K562 (cell line): ENCODE data around the gene MCCC2. TPM values are rescaled to one million over a fixed set of nuclear protein-coding genes. Genes with fewer than 3 reads are reported as not detected.

Experiments
- ATAC-seq: fragments of 200-7000 bp; cut with Tn5 transposase; 3 replicates; pipeline ENCODE4 v1.9.1; 2020; ENCODE audit warnings: moderate library complexity
- BruUV-seq: library from RNA; stranded (reverse); fragments of 400-500 nt; replicated peaks from 2 replicates; lab custom pipeline; 2021; lab: Mats Ljungman, UMichigan
- CTCF ChIA-PET: fragments of 300-600 bp; formaldehyde crosslinking; extraction: SDS; loops from one replicate; lab custom pipeline; 2021; ENCODE audit warnings: low intra/inter-chr PET ratio; lab: Yijun Ruan, JAX
- POLR2A ChIA-PET: fragments of 300-600, 350-650 bp; sonication (Branson Sonifier 250); formaldehyde crosslinking; extraction: SDS; loops from one replicate; lab custom pipeline; 2021; ENCODE audit warnings: antibody characterized with exemption, inconsistent platforms; lab: Yijun Ruan, JAX
- DNase-seq, 4 experiments: peaks; one replicate each; pipeline versions ENCODE4 v3.0.0 to v3.0.0-alpha.2; 2011 to 2018; ENCODE audit warnings: low spot score in 3 of 4, mixed read lengths in 3 of 4; ENCODE audit errors: extremely low read depth in 1 of 4
- FAIRE-seq: peaks from 2 replicates; lab custom pipeline; 2011; peaks lifted over from hg19 to GRCh38; lab: Jason Lieb, UNC
- H2AFZ ChIP-seq: 2 replicates; pipeline ENCODE4 v1.6.0; 2011; ENCODE audit warnings: low read depth, low read length, control low read depth, inconsistent platforms
- H3K27ac ChIP-seq: fragments of 200-600 bp; 3 replicates; pipeline ENCODE4 v1.8.0; 2011; ENCODE audit warnings: low read depth, mild to moderate bottlenecking, control low read depth, inconsistent platforms, low read length, moderate library complexity, mixed read lengths; ENCODE audit errors: extremely low read depth
- H3K27me3 ChIP-seq, 2 experiments: fragments of 300-600 bp in 1 of 2; 2 replicates in 1 of 2; 3 replicates in 1 of 2; pipeline versions ENCODE4 v1.6.0 to v1.8.0; 2011; ENCODE audit warnings: inconsistent platforms in 2 of 2, low read length in 2 of 2, mild to moderate bottlenecking in 1 of 2, mixed read lengths in 1 of 2, moderate library complexity in 1 of 2; ENCODE audit not compliant: control insufficient read depth in 2 of 2, insufficient read depth in 2 of 2
- H3K36me3 ChIP-seq: fragments of 300-600 bp; 3 replicates; pipeline ENCODE4 v1.8.0; 2011; ENCODE audit warnings: mild to moderate bottlenecking, low read length, inconsistent platforms; ENCODE audit not compliant: control insufficient read depth, insufficient read depth
- H3K4me1 ChIP-seq, 2 experiments: fragments of 200-600 bp in 1 of 2; replicated peaks in 1 of 2; 2 replicates in 1 of 2; 3 replicates in 1 of 2; pipeline versions ENCODE4 v1.5.1 to v1.8.0; 2011; ENCODE audit warnings: inconsistent platforms in 2 of 2, low read length in 2 of 2, mild to moderate bottlenecking in 1 of 2, mixed read lengths in 1 of 2, moderate library complexity in 1 of 2; ENCODE audit not compliant: control insufficient read depth in 2 of 2, insufficient read depth in 2 of 2
- H3K4me2 ChIP-seq: 2 replicates; pipeline ENCODE4 v1.6.1; 2011; ENCODE audit warnings: low read length, control low read depth, inconsistent platforms, mixed read lengths; ENCODE audit not compliant: insufficient read depth
- H3K4me3 ChIP-seq: fragments of 200-600 bp; sonication (generic), shearing (Covaris generic); 2 replicates; pipeline ENCODE4 v1.5.1; 2016; ENCODE audit warnings: control low read depth, inconsistent platforms
- H3K79me2 ChIP-seq: fragments of 200-600 bp; 3 replicates; pipeline ENCODE4 v1.8.0; 2011; ENCODE audit warnings: low read length, inconsistent platforms; ENCODE audit not compliant: control insufficient read depth, insufficient read depth
- H3K9ac ChIP-seq, 2 experiments: 2 replicates each; pipeline versions ENCODE4 v1.6.0 to v1.6.1; 2011; ENCODE audit warnings: low read depth in 2 of 2, low read length in 2 of 2, control low read depth in 1 of 2, inconsistent platforms in 1 of 2, mild to moderate bottlenecking in 1 of 2, mixed read lengths in 1 of 2; ENCODE audit not compliant: insufficient read depth in 1 of 2
- H3K9me1 ChIP-seq: one replicate; pipeline ENCODE4 v1.6.0; 2011; ENCODE audit warnings: inconsistent platforms, mild to moderate bottlenecking, low read length, moderate library complexity; ENCODE audit not compliant: control insufficient read depth, insufficient read depth
- H3K9me3 ChIP-seq: replicated peaks from 2 replicates; pipeline ENCODE4 v1.5.1; 2011; ENCODE audit warnings: low read depth, low read length, inconsistent platforms; ENCODE audit not compliant: control insufficient read depth, insufficient read depth
- H4K20me1 ChIP-seq: replicated peaks from 2 replicates; pipeline ENCODE4 v1.6.1; 2011; ENCODE audit warnings: low read length, inconsistent platforms, mixed read lengths; ENCODE audit not compliant: control insufficient read depth, insufficient read depth
- CLOCK ChIP-seq: fragments of 250-450 bp; sonication (Bioruptor Pico); IDR thresholded peaks from 2 replicates; pipeline ENCODE4 v1.4.0; 2020; ENCODE audit warnings: mild to moderate bottlenecking, moderate library complexity, borderline replicate concordance
- CSDE1 ChIP-seq, 2 experiments: fragments of 450-650 bp; IDR thresholded peaks; 2 replicates each; pipeline ENCODE4 v1.6.1; 2016; ENCODE audit warnings: mild to moderate bottlenecking in 1 of 2
- DPF2 ChIP-seq: fragments of 450-650 bp; IDR thresholded peaks from 2 replicates; pipeline ENCODE4 v1.6.1; 2016
- GATAD2A ChIP-seq: fragments of 450-650 bp; IDR thresholded peaks from 2 replicates; pipeline ENCODE4 v1.6.1; 2017
- GTF2A2 ChIP-seq: IDR thresholded peaks from 2 replicates; pipeline ENCODE4 v1.6.1; 2016; ENCODE audit warnings: mild to moderate bottlenecking, missing genetic modification characterization, missing compliant biosample characterization
- HDAC1 ChIP-seq, 2 experiments: fragments of 450-650 bp; IDR thresholded peaks; 2 replicates each; pipeline ENCODE4 v1.6.1; 2016 to 2017; ENCODE audit warnings: inconsistent platforms in 1 of 2, mild to moderate bottlenecking in 1 of 2, moderate library complexity in 1 of 2
- HSF4 ChIP-seq: fragments of 250-450 bp; sonication (Bioruptor Pico); IDR thresholded peaks from 2 replicates; pipeline ENCODE4 v2.1.2; 2022; ENCODE audit warnings: mild to moderate bottlenecking, moderate library complexity, borderline replicate concordance
- IRF2 ChIP-seq: sonication (generic); formaldehyde crosslinking; IDR thresholded peaks from 2 replicates; pipeline ENCODE4 v1.8.1; 2022; ENCODE audit warnings: mild to moderate bottlenecking, missing genetic modification reagents
- MAFK ChIP-seq: IDR thresholded peaks from 2 replicates; pipeline ENCODE4 v1.6.1; 2011; ENCODE audit warnings: low read length, improper control_type of control experiment
- NELFE ChIP-seq: IDR thresholded peaks from 2 replicates; pipeline ENCODE4 v1.6.1; 2011; ENCODE audit warnings: mild to moderate bottlenecking; ENCODE audit not compliant: insufficient read depth, insufficient read length
- NFIX ChIP-seq: fragments of 250-450 bp; sonication (Bioruptor Pico); IDR thresholded peaks from 2 replicates; pipeline ENCODE4 v1.4.0; 2020; ENCODE audit warnings: low read depth, mild to moderate bottlenecking, moderate library complexity
- NUFIP1 ChIP-seq: fragments of 450-650 bp; IDR thresholded peaks from 2 replicates; pipeline ENCODE4 v1.6.1; 2018; ENCODE audit not compliant: partially characterized antibody
- PHTF2 ChIP-seq: fragments of 250-450 bp; sonication (Bioruptor Pico); IDR thresholded peaks from 2 replicates; pipeline ENCODE4 v1.5.0; 2021; ENCODE audit warnings: mild to moderate bottlenecking
- RBM39 ChIP-seq: fragments of 200-400 bp; formaldehyde crosslinking; optimal IDR thresholded peaks from 2 replicates; pipeline ENCODE3; 2018; ENCODE audit warnings: low read depth, low read length
- SIX5 ChIP-seq, 2 experiments: IDR thresholded peaks; 2 replicates each; pipeline ENCODE4 v1.6.1; 2011; ENCODE audit warnings: low read length in 2 of 2, borderline replicate concordance in 1 of 2, low read depth in 1 of 2, mild to moderate bottlenecking in 1 of 2, moderate library complexity in 1 of 2; ENCODE audit not compliant: insufficient read depth in 1 of 2
- TAF7 ChIP-seq: fragments of 450-650 bp; IDR thresholded peaks from 2 replicates; pipeline ENCODE4 v1.6.1; 2016; ENCODE audit warnings: missing genetic modification characterization, missing compliant biosample characterization
- U2AF2 ChIP-seq: fragments of 200-400 bp; formaldehyde crosslinking; optimal IDR thresholded peaks from 2 replicates; pipeline ENCODE3; 2017; ENCODE audit warnings: low read depth, mild to moderate bottlenecking, low read length
- ZFP36 ChIP-seq: fragments of 150-350 bp; IDR thresholded peaks from 2 replicates; pipeline ENCODE4 v1.6.1; 2018; ENCODE audit warnings: low read length, low read depth; ENCODE audit not compliant: partially characterized antibody
- ZNF347 ChIP-seq: fragments of 450-650 bp; formaldehyde crosslinking; IDR thresholded peaks from 2 replicates; pipeline ENCODE4 v1.4.0; 2020; ENCODE audit warnings: low read depth, mild to moderate bottlenecking, moderate library complexity
- ZNF717 ChIP-seq: fragments of 250-450 bp; sonication (Bioruptor Pico); IDR thresholded peaks from 2 replicates; pipeline ENCODE4 v1.5.0; 2021
- ZSCAN29 ChIP-seq: fragments of 450-650 bp; IDR thresholded peaks from 2 replicates; pipeline ENCODE4 v1.6.1; 2017
- WGBS: fragments of 100-300 bp; shearing (Covaris generic); methylation state at CpG from one replicate; pipeline ENCODE4 v1.1.6; 2016; ENCODE audit warnings: low coverage, mixed read lengths; ENCODE audit not compliant: insufficient coverage; ENCODE audit errors: missing lambda C conversion rate; 5-methylcytosine and 5-hydroxymethylcytosine counted together
- in situ Hi-C: fragments of 300-500 bp; cut with MboI; formaldehyde crosslinking; loops from 4 replicates; pipeline ENCODE4 v1.15.0; 2018; ENCODE audit warnings: inconsistent platforms, mixed read lengths
- intact Hi-C: fragments of 100-400 bp; cut with micrococcal nuclease; formaldehyde crosslinking; loops from 2 replicates; pipeline ENCODE4 v1.14.2; 2022
- polyA plus RNA-seq, 8 experiments: library from polyadenylated mRNA; depleted of rRNA in 4 of 8; stranded (reverse) in 5 of 8; unstranded in 3 of 8; fragments of >200 nt; fragmentation: Nextera tagmentation in 2 of 8; fragmentation: Illumina TruSeq in 1 of 8; extraction: Ambion mirVana in 2 of 8; extraction: Trizol in 1 of 8; gene quantifications; 2 replicates each; pipeline versions ENCODE4 v1.2.1 to v1.2.3, GENCODE V29; 2011 to 2014; ENCODE audit warnings: inconsistent platforms in 1 of 8, missing spikeins in 1 of 8
- total RNA-seq, 7 experiments: library from RNA; depleted of rRNA in 6 of 7; stranded (reverse); fragments of >200 nt in 6 of 7; fragmentation: Illumina TruSeq in 2 of 7; extraction: Trizol in 2 of 7; gene quantifications; 2 replicates each; pipeline versions ENCODE4 v1.2.1 to v1.2.3, GENCODE V29; 2011 to 2021; ENCODE audit warnings: low replicate concordance in 1 of 7
- TF ChIP-seq, protein P1 (sequence below), 2 experiments: IDR thresholded peaks; 2 replicates each; pipeline ENCODE4 v1.6.1; 2011; ENCODE audit warnings: borderline replicate concordance in 1 of 2, control low read depth in 1 of 2, low read depth in 1 of 2, low read length in 1 of 2, mild to moderate bottlenecking in 1 of 2, mixed read lengths in 1 of 2, moderate library complexity in 1 of 2; ENCODE audit not compliant: insufficient read depth in 1 of 2, insufficient read length in 1 of 2, poor library complexity in 1 of 2, severe bottlenecking in 1 of 2; ENCODE audit errors: extremely low read depth in 1 of 2

Gene MCCC2
- total and polyA plus RNA-seq, 9 of the 15 experiments (the other 6 are each of a cell fraction or from before 2014, with no cell fraction given) = 17.1 to 77.9 (median 52.5) TPM

DNA sequence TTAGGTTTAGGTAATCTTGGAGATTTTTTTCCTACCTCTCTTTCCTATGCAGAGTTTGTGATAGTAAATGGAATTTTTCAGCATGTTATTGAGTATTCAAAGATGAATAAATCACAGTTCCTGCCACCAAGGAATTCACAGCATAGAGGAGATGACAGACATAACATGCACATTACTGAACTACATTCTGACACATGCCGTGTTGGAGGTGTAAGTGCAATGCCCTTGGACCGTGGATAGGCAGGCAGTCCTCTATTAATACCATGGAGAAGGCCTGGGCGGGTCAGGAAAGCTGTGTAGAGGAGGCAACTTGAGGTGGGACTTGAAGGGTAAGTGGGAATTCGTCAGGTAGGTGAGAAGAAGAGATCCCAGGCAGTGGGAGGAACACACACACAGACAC lies 43.9 kb downstream of the MCCC2 start (continued):
- TF ChIP-seq ZSCAN29 (no peak), NFIX (no peak), HSF4 (CRISPR knock-in tag) (no peak), MAFK (no peak), PHTF2 (CRISPR knock-in tag) (no peak), SIX5 (IDR thresholded peaks at IDR 0.05; ENCODE audit: borderline replicate concordance in 1 of 2, insufficient read depth in 1 of 2, low read depth in 1 of 2, low read length in 2 of 2) (no peak), NELFE (no peak), CSDE1 (IDR thresholded peaks at IDR 0.05) (no peak)
- TF ChIP-seq, protein P1, sequence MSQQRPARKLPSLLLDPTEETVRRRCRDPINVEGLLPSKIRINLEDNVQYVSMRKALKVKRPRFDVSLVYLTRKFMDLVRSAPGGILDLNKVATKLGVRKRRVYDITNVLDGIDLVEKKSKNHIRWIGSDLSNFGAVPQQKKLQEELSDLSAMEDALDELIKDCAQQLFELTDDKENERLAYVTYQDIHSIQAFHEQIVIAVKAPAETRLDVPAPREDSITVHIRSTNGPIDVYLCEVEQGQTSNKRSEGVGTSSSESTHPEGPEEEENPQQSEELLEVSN (IDR thresholded peaks at IDR 0.05; ENCODE audit: borderline replicate concordance in 1 of 2, extremely low read depth in 1 of 2, insufficient read depth in 1 of 2, insufficient read length in 1 of 2, low read depth in 1 of 2, low read length in 1 of 2, poor library complexity in 1 of 2, severe bottlenecking in 1 of 2) = no peak

GRCh38 chr5:71632168-71632567 lies 45.0 kb downstream of the MCCC2 start:
- CTCF ChIA-PET = no interaction called here
- H3K27ac ChIP-seq = no peak overlapping the region
- no peaks in the 10 kb centered on the region for H4K20me1 ChIP-seq
- ATAC-seq (no peak), DNase-seq (no peak), FAIRE-seq (no peak)
- BruUV-seq = no TSS peak
- no peaks in the 10 kb centered on the region for H3K27me3 ChIP-seq
- no peak overlapping the region for H3K4me2 ChIP-seq
- H3K36me3 ChIP-seq = peaks cover 40% of the 10 kb centered on the region
- 80% methylated on average over 3 of the region's 3 CpGs for WGBS
- no peaks in the 10 kb centered on the region for H3K9me3 ChIP-seq
- H3K9me1 ChIP-seq = no peaks in the 10 kb centered on the region
- in situ Hi-C loops (no loop called here), intact Hi-C loops (no loop called here)
- no peak overlapping the region for H2AFZ ChIP-seq
- no peak overlapping the region for H3K9ac ChIP-seq
- H3K79me2 ChIP-seq = no peaks in the 10 kb centered on the region
- H3K4me3 ChIP-seq = no peak overlapping the region
- POLR2A ChIA-PET = no interaction called here
- H3K4me1 ChIP-seq = no peaks in the 10 kb centered on the region
- TF ChIP-seq DPF2 = no peak
- TF ChIP-seq U2AF2 = no peak
- no peak for TF ChIP-seq ZNF717 (CRISPR knock-in tag)
- TF ChIP-seq RBM39 = no peak
- TF ChIP-seq HDAC1 (IDR thresholded peaks at IDR 0.05) = no peak
- TF ChIP-seq CLOCK (CRISPR knock-in tag) = no peak
- TF ChIP-seq TAF7 (tag) = no peak
- no peak for TF ChIP-seq ZFP36
- TF ChIP-seq NUFIP1 = no peak
- TF ChIP-seq GTF2A2 (tag) = no peak
- no peak for TF ChIP-seq ZNF347 (CRISPR knock-in tag)
- TF ChIP-seq CSDE1 (IDR thresholded peaks at IDR 0.05) = no peak
- no peak for TF ChIP-seq IRF2 (CRISPR knock-in tag)
- TF ChIP-seq GATAD2A = no peak
